Keratinocyte (primary cell): ENCODE data around the gene ACOXL. TPM values are rescaled to one million over a fixed set of nuclear protein-coding genes. Genes with fewer than 3 reads are reported as not detected.

Source experiments
- DNase-seq: peaks from one replicate; pipeline ENCODE4 v3.0.0-alpha.2; 2011; ENCODE audit warnings: low read depth, missing footprints, low spot score
- FAIRE-seq: peaks from 2 replicates; lab custom pipeline; 2011; peaks lifted over from hg19 to GRCh38; lab: Jason Lieb, UNC
- H2AFZ ChIP-seq: 2 replicates; pipeline ENCODE4 v1.6.0; 2012; ENCODE audit warnings: low read length, control low read depth, inconsistent platforms; ENCODE audit not compliant: control insufficient read depth
- H3K27ac ChIP-seq: 2 replicates; pipeline ENCODE4 v1.5.1; 2011; ENCODE audit warnings: low read length; ENCODE audit not compliant: control insufficient read depth, insufficient read depth
- H3K27me3 ChIP-seq: 3 replicates; pipeline ENCODE4 v1.6.0; 2011; ENCODE audit warnings: low read length; ENCODE audit not compliant: control insufficient read depth, insufficient read depth; ENCODE audit errors: extremely low read depth
- H3K36me3 ChIP-seq, 2 experiments: 2 replicates in 1 of 2; 3 replicates in 1 of 2; pipeline ENCODE4 v1.5.1; 2011; ENCODE audit warnings: low read length in 2 of 2, mild to moderate bottlenecking in 1 of 2; ENCODE audit not compliant: control insufficient read depth in 2 of 2, insufficient read depth in 2 of 2; ENCODE audit errors: extremely low read depth in 1 of 2
- H3K4me1 ChIP-seq: 3 replicates; pipeline ENCODE4 v1.5.1; 2011; ENCODE audit warnings: low read length; ENCODE audit not compliant: control insufficient read depth, insufficient read depth; ENCODE audit errors: extremely low read depth
- H3K4me2 ChIP-seq: 3 replicates; pipeline ENCODE4 v1.6.0; 2011; ENCODE audit warnings: low read depth, low read length; ENCODE audit not compliant: control insufficient read depth, insufficient read depth; ENCODE audit errors: extremely low read depth
- H3K4me3 ChIP-seq, 3 experiments: fragments of 200-600 bp in 1 of 3; sonication (generic) in 1 of 3; 2 replicates in 2 of 3; 3 replicates in 1 of 3; pipeline ENCODE4 v1.5.1; 2011 to 2016; ENCODE audit warnings: low read length in 3 of 3, mild to moderate bottlenecking in 3 of 3, control low read depth in 2 of 3, inconsistent platforms in 1 of 3, low read depth in 1 of 3, mixed read lengths in 1 of 3, mixed run types in 1 of 3, moderate library complexity in 1 of 3; ENCODE audit not compliant: control insufficient read depth in 2 of 3, insufficient read depth in 2 of 3; ENCODE audit errors: extremely low read depth in 1 of 3
- H3K79me2 ChIP-seq: 2 replicates; pipeline ENCODE4 v1.6.0; 2012; ENCODE audit warnings: low read length; ENCODE audit not compliant: control insufficient read depth, insufficient read depth
- H3K9ac ChIP-seq: 3 replicates; pipeline ENCODE4 v1.6.0; 2011; ENCODE audit warnings: low read length; ENCODE audit not compliant: control insufficient read depth, insufficient read depth; ENCODE audit errors: extremely low read depth
- H3K9me1 ChIP-seq: 3 replicates; pipeline ENCODE4 v1.6.0; 2011; ENCODE audit warnings: low read length; ENCODE audit not compliant: control insufficient read depth, insufficient read depth; ENCODE audit errors: extremely low read depth
- H3K9me3 ChIP-seq: 2 replicates; pipeline ENCODE4 v1.5.1; 2012; ENCODE audit warnings: low read depth, low read length; ENCODE audit not compliant: control insufficient read depth
- H4K20me1 ChIP-seq: 3 replicates; pipeline ENCODE4 v1.6.0; 2011; ENCODE audit warnings: low read length; ENCODE audit not compliant: control insufficient read depth, insufficient read depth; ENCODE audit errors: extremely low read depth
- EZH2 ChIP-seq: IDR thresholded peaks from one replicate; pipeline ENCODE4 v1.6.1; 2012; ENCODE audit warnings: inconsistent platforms, mild to moderate bottlenecking, low read length, moderate library complexity
- dilution Hi-C: fragments of 300-500 bp; cut with MboI; formaldehyde crosslinking; loops from one replicate; pipeline ENCODE4 v1.7.0; 2020; ENCODE audit warnings: low sequenced_read_pairs; ENCODE audit not compliant: extremely low pct_ligation_motif_present
- polyA plus RNA-seq, 5 experiments: library from polyadenylated mRNA; depleted of rRNA in 3 of 5; stranded (reverse) in 3 of 5; stranded (forward) in 1 of 5; unstranded in 1 of 5; fragments of >200 nt; gene quantifications; 1 replicate in 1 of 5; 2 replicates in 3 of 5; 3 replicates in 1 of 5; pipeline versions ENCODE4 v1.2.1 to v1.2.3, GENCODE V29; 2011 to 2012; ENCODE audit warnings: missing spikeins in 2 of 5, low read depth in 1 of 5, low replicate concordance in 1 of 5
- TF ChIP-seq, protein P1 (sequence below), 3 experiments: IDR thresholded peaks in 1 of 3; conservative IDR thresholded peaks in 1 of 3; optimal IDR thresholded peaks in 1 of 3; 2 replicates in 2 of 3; 3 replicates in 1 of 3; pipeline versions ENCODE3 to v1.5.1; 2011; ENCODE audit warnings: low read length in 3 of 3, mild to moderate bottlenecking in 3 of 3, moderate library complexity in 2 of 3, control low read depth in 1 of 3, inconsistent platforms in 1 of 3; ENCODE audit not compliant: insufficient read depth in 2 of 3; ENCODE audit errors: extremely low read depth in 1 of 3

ACOXL gene
- polyA plus RNA-seq, 1 donor (not counting 4 experiments of a cell fraction or from before 2014, with no cell fraction given) = 0.04 TPM

DNA sequence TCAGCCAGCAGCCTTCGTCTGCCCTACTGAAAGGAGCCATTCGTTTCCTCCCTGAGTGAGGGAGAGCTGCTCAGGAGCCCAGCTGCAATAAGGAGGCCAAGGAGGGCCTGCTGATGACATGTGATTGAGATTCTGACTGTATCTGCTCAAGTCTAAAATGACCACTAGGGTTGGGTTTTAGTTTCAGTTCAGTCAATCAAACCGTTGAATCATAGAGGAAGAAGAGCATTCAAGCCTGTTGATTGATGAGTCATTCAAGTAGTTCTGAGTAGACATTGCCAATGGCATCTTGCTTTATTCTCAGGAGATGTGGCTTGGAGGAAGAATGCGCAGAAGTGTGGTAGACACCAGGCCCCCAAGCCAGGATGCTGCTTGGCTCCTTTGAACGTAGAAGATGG is 368.4 kb downstream of the ACOXL start:
- Histone ChIP-seq H2AFZ (no peak overlapping the region), H3K4me2 (no peak overlapping the region), H3K27ac (no peak overlapping the region), H3K36me3 (no peaks in the 10 kb centered on the region), H3K79me2 (no peaks in the 10 kb centered on the region), H3K9me3 (no peaks in the 10 kb centered on the region), H3K4me1 (no peaks in the 10 kb centered on the region), H3K27me3 (no peaks in the 10 kb centered on the region), H3K9ac (no peak overlapping the region), H3K4me3 (no peak overlapping the region), H4K20me1 (no peaks in the 10 kb centered on the region), H3K9me1 (no peaks in the 10 kb centered on the region)
- FAIRE-seq = peak; percentile 20
- no peak for TF ChIP-seq EZH2
- TF ChIP-seq, protein P1, sequence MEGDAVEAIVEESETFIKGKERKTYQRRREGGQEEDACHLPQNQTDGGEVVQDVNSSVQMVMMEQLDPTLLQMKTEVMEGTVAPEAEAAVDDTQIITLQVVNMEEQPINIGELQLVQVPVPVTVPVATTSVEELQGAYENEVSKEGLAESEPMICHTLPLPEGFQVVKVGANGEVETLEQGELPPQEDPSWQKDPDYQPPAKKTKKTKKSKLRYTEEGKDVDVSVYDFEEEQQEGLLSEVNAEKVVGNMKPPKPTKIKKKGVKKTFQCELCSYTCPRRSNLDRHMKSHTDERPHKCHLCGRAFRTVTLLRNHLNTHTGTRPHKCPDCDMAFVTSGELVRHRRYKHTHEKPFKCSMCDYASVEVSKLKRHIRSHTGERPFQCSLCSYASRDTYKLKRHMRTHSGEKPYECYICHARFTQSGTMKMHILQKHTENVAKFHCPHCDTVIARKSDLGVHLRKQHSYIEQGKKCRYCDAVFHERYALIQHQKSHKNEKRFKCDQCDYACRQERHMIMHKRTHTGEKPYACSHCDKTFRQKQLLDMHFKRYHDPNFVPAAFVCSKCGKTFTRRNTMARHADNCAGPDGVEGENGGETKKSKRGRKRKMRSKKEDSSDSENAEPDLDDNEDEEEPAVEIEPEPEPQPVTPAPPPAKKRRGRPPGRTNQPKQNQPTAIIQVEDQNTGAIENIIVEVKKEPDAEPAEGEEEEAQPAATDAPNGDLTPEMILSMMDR (optimal IDR thresholded peaks at IDR 0.05 in 1 of 3, IDR thresholded peaks at IDR 0.05 in 1 of 3, conservative IDR thresholded peaks at IDR 0.05 in 1 of 3; ENCODE audit: extremely low read depth in 1 of 3, insufficient read depth in 2 of 3, low read length in 3 of 3) = peak in 2 of 3 experiments; percentile 10 to 29
- dilution Hi-C loops = no loop called here
- DNase-seq = no peak

GRCh38 chr2:111101592-111101991 is 369.2 kb downstream of the ACOXL start:
- no peaks in the 10 kb centered on the region for H3K27me3 ChIP-seq
- no peaks in the 10 kb centered on the region for H4K20me1 ChIP-seq
- TF ChIP-seq EZH2 = no peak
- TF ChIP-seq, protein P1 (optimal IDR thresholded peaks at IDR 0.05 in 1 of 3, IDR thresholded peaks at IDR 0.05 in 1 of 3, conservative IDR thresholded peaks at IDR 0.05 in 1 of 3; ENCODE audit: extremely low read depth in 1 of 3, insufficient read depth in 2 of 3, low read length in 3 of 3) = no peak
- H3K9me3 ChIP-seq = no peaks in the 10 kb centered on the region
- H3K36me3 ChIP-seq = no peaks in the 10 kb centered on the region
- no peak overlapping the region for H3K9ac ChIP-seq
- dilution Hi-C loops = no loop called here
- H3K4me1 ChIP-seq = no peaks in the 10 kb centered on the region
- DNase-seq (no peak), FAIRE-seq (no peak)
- no peak overlapping the region for H3K4me3 ChIP-seq
- H3K9me1 ChIP-seq = no peaks in the 10 kb centered on the region
- H3K79me2 ChIP-seq = no peaks in the 10 kb centered on the region
- no peak overlapping the region for H3K27ac ChIP-seq
- no peak overlapping the region for H2AFZ ChIP-seq
- H3K4me2 ChIP-seq = no peak overlapping the region
